ENCODE data around the gene ZDHHC14. TPM values are rescaled to one million over a fixed set of nuclear protein-coding genes. Genes with fewer than 3 reads are reported as not detected.

Gene ZDHHC14
- total RNA-seq, 4 donors from 2014 or later: 7.1 to 11.4 (median 9.8) TPM

GRCh38 chr6:157652601-157653363 is 271.8 kb downstream of the ZDHHC14 start:
- no peaks in the 10 kb centered on the region for H3K9me3 ChIP-seq
- no peaks in the 10 kb centered on the region for H3K27me3 ChIP-seq
- DNase-seq (ENCODE audit: extremely low spot score): no peak
- no peak overlapping the region for H3K27ac ChIP-seq (replicated peaks in 1 of 4)
- intact Hi-C loops (cut with DNase I): no loop called here
- 96% methylated on average over 18 of the region's 18 CpGs for whole genome bisulfite sequencing
- H3K4me1 ChIP-seq: peaks cover 8 to 19% (median 15%) of the 10 kb centered on the region in 4 donors
- TF ChIP-seq EP300 (IDR thresholded peaks at IDR 0.05): no peak
- H3K36me3 ChIP-seq: peaks cover 0 to 35% (median 26%) of the 10 kb centered on the region in 4 donors
- no peak overlapping the region for H3K4me3 ChIP-seq

GRCh38 chr6:157653521-157653920 is 272.5 kb downstream of the ZDHHC14 start:
- Histone ChIP-seq H3K9me3 (no peaks in the 10 kb centered on the region), H3K4me1 (peaks cover 8 to 19% (median 15%) of the 10 kb centered on the region in 4 donors), H3K4me3 (no peak overlapping the region), H3K36me3 (peaks cover 0 to 35% (median 26%) of the 10 kb centered on the region in 4 donors), H3K27me3 (no peaks in the 10 kb centered on the region), H3K27ac (replicated peaks in 1 of 4) (no peak overlapping the region)
- intact Hi-C loops (cut with DNase I): no loop called here
- no peak for DNase-seq (ENCODE audit: extremely low spot score)
- WGBS: 95% methylated on average over 13 of the region's 16 CpGs
- TF ChIP-seq POLR2A (IDR thresholded peaks at IDR 0.05; ENCODE audit: low read depth): no peak
- no peak for TF ChIP-seq CTCF (IDR thresholded peaks at IDR 0.05)
- no peak for TF ChIP-seq POLR2AphosphoS5 (IDR thresholded peaks at IDR 0.05)
- no peak for TF ChIP-seq EP300 (IDR thresholded peaks at IDR 0.05)

- no peak for DNase-seq (ENCODE audit: extremely low spot score)
- peaks cover 0 to 35% (median 26%) of the 10 kb centered on the region in 4 donors for H3K36me3 ChIP-seq
- H3K4me3 ChIP-seq: no peak overlapping the region
- 94% methylated on average over 8 of the region's 8 CpGs for WGBS
- H3K4me1 ChIP-seq: peaks cover 3 to 10% (median 8%) of the 10 kb centered on the region in 4 donors
- TF ChIP-seq CTCF (IDR thresholded peaks at IDR 0.05) (no peak), EP300 (IDR thresholded peaks at IDR 0.05) (no peak), POLR2AphosphoS5 (IDR thresholded peaks at IDR 0.05) (no peak), POLR2A (IDR thresholded peaks at IDR 0.05; ENCODE audit: low read depth) (no peak)
- H3K9me3 ChIP-seq: no peaks in the 10 kb centered on the region
- intact Hi-C loops (cut with DNase I): no loop called here
- no peak overlapping the region for H3K27ac ChIP-seq (replicated peaks in 1 of 4)
- no peaks in the 10 kb centered on the region for H3K27me3 ChIP-seq
These were observed 274.1 kb downstream of the ZDHHC14 start for GRCh38 chr6:157655139-157655538.

GRCh38 chr6:157656437-157656997 is 275.5 kb downstream of the ZDHHC14 start:
- Histone ChIP-seq H3K9me3 (no peaks in the 10 kb centered on the region), H3K36me3 (peaks cover 0 to 40% (median 26%) of the 10 kb centered on the region in 4 donors), H3K4me3 (no peak overlapping the region), H3K27me3 (no peaks in the 10 kb centered on the region), H3K27ac (replicated peaks in 1 of 4) (no peak overlapping the region), H3K4me1 (no peaks in the 10 kb centered on the region)
- no peak for TF ChIP-seq CTCF (IDR thresholded peaks at IDR 0.05)
- TF ChIP-seq POLR2AphosphoS5 (IDR thresholded peaks at IDR 0.05): no peak
- TF ChIP-seq POLR2A (IDR thresholded peaks at IDR 0.05; ENCODE audit: low read depth): no peak
- TF ChIP-seq EP300 (IDR thresholded peaks at IDR 0.05): no peak
- WGBS: 89% methylated on average over 7 of the region's 7 CpGs
- intact Hi-C loops (cut with DNase I): no loop called here
- no peak for DNase-seq (ENCODE audit: extremely low spot score)

GRCh38 chr6:157657754-157658153 is 276.8 kb downstream of the ZDHHC14 start:
- Histone ChIP-seq H3K4me3 (no peak overlapping the region), H3K4me1 (no peaks in the 10 kb centered on the region), H3K36me3 (peaks cover 0 to 40% (median 26%) of the 10 kb centered on the region in 4 donors), H3K9me3 (no peaks in the 10 kb centered on the region), H3K27ac (replicated peaks in 1 of 4) (no peak overlapping the region), H3K27me3 (no peaks in the 10 kb centered on the region)
- intact Hi-C loops (cut with DNase I): no loop called here
- TF ChIP-seq EP300 (IDR thresholded peaks at IDR 0.05) (no peak), POLR2A (IDR thresholded peaks at IDR 0.05; ENCODE audit: low read depth) (no peak), CTCF (IDR thresholded peaks at IDR 0.05) (no peak), POLR2AphosphoS5 (IDR thresholded peaks at IDR 0.05) (no peak)
- 98% methylated on average over 5 of the region's 5 CpGs for WGBS
- no peak for DNase-seq (ENCODE audit: extremely low spot score)
